Measurements from ENCODE around the gene CALCOCO1.

CALCOCO1 gene

DNA sequence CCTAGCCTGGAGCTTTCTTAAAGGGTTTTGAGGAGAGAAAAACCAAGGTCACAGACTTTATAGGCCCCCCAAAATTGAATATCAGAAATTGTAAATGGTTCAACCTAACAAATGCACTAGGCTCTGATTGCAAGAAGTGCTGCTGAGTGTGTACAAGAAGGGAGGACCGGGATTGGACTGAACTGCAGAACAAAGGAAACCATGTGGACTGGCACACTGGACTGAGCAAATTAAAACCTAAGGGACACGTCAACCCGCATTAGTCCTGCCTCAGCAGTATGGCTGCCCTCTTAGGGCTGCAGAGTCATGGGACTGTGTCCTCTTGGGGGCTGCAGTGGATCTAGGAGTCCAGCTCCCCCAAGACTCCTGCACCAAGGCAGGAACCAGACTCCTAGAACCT lies 25.4 kb upstream of the CALCOCO1 start:
- DNase-seq (ENCODE audit: insufficient read length, low spot score) (no peak), FAIRE-seq (no peak)
- TF ChIP-seq, protein P1, sequence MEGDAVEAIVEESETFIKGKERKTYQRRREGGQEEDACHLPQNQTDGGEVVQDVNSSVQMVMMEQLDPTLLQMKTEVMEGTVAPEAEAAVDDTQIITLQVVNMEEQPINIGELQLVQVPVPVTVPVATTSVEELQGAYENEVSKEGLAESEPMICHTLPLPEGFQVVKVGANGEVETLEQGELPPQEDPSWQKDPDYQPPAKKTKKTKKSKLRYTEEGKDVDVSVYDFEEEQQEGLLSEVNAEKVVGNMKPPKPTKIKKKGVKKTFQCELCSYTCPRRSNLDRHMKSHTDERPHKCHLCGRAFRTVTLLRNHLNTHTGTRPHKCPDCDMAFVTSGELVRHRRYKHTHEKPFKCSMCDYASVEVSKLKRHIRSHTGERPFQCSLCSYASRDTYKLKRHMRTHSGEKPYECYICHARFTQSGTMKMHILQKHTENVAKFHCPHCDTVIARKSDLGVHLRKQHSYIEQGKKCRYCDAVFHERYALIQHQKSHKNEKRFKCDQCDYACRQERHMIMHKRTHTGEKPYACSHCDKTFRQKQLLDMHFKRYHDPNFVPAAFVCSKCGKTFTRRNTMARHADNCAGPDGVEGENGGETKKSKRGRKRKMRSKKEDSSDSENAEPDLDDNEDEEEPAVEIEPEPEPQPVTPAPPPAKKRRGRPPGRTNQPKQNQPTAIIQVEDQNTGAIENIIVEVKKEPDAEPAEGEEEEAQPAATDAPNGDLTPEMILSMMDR (IDR thresholded peaks at IDR 0.05; ENCODE audit: insufficient read depth, missing control alignments), result no peak

DNA sequence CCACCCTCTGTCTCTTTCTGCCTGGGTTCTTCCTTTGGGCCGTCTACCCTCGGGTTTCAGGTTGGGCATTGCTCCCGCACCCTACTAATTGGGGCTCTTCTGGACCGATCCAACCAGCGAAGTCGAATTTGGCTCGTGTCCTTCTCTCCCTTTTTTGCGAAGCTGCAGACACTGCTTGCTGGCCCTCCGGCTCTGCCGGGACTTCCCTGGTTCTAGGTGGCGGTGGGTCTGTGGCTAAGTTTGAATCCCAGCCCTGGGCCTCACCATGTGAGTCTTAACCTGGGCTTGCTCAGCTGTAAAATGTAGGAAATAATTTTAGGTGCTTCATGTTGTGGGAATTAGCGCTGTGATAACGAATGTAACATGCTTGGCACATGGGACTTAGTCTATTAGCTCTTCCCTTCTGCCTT lies 24.9 kb upstream of the CALCOCO1 start:
- TF ChIP-seq, protein P1 (IDR thresholded peaks at IDR 0.05; ENCODE audit: insufficient read depth, missing control alignments), result no peak

DNA sequence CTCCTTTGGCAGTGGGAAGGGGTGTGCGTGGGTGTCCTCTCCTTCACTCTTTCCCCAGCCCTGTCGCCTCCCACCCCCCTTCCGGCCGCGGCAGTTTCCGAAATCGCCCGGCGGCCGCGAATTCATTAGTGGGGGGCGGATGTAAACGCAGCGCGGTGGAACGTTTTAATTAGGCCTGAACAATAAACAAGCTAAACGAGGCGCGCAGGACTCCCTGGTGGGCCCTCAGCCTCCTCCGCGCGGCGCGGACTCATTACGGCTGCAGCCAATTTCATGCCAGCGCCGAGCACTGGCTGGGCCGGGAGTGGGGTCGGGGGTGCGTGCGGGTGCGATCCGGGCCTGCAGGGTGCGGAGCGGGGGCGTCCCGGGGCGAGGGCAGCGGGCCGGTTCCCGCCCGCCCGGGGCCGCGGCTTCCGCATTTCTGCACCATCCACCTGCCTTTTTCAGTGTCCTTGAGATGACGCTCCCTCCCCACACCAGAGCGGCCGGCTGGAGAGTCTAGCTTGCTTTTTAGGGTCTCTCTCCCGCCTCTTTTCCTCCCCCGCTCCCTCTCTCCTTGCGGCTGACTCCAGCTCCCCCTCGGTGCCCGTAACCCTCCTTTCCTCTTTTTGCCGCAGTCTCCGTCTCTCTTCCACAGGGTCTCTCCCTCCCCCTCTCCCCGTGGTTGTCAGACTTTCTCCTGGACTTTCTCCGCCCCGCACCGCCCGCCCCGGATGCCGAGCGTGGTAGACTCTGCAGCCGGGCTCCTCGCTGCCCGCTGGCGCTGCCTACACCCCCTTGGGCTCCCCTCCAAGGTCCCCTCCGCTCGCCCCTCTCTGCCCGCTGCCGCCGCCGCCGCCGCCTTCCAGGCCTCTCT lies 24.3 kb upstream of the CALCOCO1 start, which contains the start of gene CISTR:
TSS of gene CISTR (minus strand) at position 644 of the 856 bp plus-strand sequence.
- TF ChIP-seq, protein P1 (IDR thresholded peaks at IDR 0.05; ENCODE audit: insufficient read depth, missing control alignments), result no peak
- DNase-seq (ENCODE audit: insufficient read length, low spot score), result no peak
- FAIRE-seq, result no peak

More for the DNA sequence above, 24.9 kb upstream of the CALCOCO1 start:
- FAIRE-seq (no peak), DNase-seq (ENCODE audit: insufficient read length, low spot score) (no peak)

DNA sequence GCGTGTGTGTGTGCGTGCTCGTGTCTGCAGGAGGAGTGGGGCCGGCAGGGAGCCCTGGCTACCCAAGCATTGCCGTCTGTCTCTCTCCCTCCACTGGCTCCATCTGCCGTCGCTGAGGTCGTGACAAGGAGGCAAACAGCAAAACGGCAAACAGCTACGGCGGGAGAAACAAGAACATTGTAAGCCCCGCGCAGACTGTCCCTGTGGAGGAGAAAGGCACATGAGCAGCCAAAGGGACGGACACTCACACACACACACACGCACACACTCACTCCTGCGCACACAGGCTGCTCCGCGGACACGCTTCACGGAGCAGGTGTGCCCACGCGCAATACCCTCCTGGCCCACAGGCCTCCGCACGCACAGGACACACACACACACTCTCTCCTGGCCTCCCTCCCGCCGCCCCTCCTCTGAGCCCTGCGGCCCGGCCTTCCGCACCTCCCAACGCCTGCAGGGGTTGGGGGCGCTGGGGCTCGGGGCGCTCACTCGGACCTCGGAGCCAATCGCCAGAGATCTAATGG lies 23.6 kb upstream of the CALCOCO1 start:
- TF ChIP-seq, protein P1 (IDR thresholded peaks at IDR 0.05; ENCODE audit: insufficient read depth, missing control alignments), result no peak
- DNase-seq (ENCODE audit: insufficient read length, low spot score) (no peak), FAIRE-seq (no peak)

DNA sequence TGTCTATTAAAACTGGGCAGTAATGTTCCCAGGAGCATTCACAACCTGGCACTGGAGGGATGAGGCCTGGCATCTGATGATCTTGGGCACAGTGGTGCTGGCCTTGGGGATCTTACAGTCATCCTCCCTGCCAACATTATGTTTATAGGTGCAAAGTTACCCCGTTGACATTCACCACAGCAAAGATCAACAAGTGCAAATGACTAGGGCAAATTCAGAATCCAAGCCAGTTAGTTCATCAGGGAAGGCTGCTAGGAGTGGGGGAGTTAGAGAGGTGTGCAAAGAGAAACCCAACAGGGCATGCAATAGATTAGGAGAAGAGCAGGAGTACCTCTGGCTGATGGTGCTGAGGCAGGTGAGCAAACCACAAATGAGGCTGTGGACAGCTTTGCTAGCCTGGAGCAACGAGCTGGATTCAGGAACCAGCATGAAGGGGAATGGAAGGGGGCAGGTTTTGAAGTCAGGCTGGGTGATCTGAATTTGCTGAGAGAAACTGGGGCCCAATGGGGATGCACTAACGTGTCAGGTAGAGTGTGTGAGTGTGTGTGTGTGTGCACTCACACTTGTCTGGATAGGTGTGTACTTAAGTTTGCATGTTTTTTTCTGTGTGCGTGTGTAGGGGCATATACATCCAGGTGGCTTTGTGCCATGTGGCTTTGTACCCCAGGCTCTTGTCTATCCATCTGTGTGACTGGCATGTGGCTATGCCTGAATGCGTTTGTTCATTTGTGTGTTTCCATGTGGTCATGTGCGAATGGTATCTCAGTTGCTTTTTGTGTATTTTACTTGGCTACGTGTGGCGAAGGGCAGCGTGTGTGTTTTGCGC lies 22.9 kb upstream of the CALCOCO1 start:
- TF ChIP-seq, protein P1 (IDR thresholded peaks at IDR 0.05; ENCODE audit: insufficient read depth, missing control alignments), result no peak
- DNase-seq (ENCODE audit: insufficient read length, low spot score), result no peak
- FAIRE-seq, result no peak

DNA sequence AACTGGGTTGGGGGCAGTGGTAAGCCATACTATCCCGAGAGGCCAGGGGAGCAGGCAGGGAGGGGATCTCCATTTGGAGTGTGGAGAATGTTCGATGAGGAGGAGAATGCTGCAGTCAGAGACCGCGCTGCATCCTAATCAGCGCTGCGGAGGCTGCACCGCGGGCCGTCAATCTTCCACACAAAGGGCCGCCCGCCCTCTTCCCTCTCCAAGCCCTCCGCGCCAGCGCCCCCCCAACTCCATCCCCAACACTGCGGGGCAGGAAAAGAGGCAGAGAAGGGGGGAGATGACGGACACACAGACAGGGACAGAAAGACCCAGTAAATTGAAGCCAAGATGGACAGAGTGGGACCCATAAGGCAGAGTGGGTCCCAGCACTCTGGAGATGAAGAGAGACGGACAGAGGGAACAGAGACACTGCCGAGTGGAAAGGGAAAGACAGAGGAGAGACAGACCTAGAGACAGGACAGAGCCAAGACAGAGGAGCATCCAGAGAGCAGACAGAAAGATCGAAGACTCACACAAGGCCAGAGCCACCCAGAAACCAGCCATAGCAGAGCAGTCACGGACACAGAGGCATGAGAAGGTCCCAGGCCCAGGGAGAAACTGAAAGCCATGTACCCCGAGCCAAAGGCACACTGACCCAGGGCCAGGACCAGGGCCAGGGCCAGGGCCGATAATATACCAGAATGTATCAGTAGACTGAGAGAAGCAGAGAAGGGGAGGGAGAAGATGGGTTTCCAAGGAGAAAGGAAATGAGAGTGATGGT lies 21.0 kb upstream of the CALCOCO1 start:
- no peak for FAIRE-seq

More for the DNA sequence above, 21.0 kb upstream of the CALCOCO1 start:
- DNase-seq (ENCODE audit: insufficient read length, low spot score), result no peak
- TF ChIP-seq, protein P1 (IDR thresholded peaks at IDR 0.05; ENCODE audit: insufficient read depth, missing control alignments), result no peak

Data from D721Med (cell line).